GM04503 (cell line): ENCODE data around the gene LYPD4.
A peak's percentile ranks its signal among the peaks of the same experiment; 100 is the strongest.
"Not testable (repeated sequence)": the region's sequence is repeated elsewhere in the genome, so short reads cannot be mapped to it uniquely, and the experiment has no call there.

Source experiments
- DNase-seq: peaks from one replicate; pipeline ENCODE4 v3.0.0-alpha.2; 2012; ENCODE audit warnings: low read depth

LYPD4 gene

DNA sequence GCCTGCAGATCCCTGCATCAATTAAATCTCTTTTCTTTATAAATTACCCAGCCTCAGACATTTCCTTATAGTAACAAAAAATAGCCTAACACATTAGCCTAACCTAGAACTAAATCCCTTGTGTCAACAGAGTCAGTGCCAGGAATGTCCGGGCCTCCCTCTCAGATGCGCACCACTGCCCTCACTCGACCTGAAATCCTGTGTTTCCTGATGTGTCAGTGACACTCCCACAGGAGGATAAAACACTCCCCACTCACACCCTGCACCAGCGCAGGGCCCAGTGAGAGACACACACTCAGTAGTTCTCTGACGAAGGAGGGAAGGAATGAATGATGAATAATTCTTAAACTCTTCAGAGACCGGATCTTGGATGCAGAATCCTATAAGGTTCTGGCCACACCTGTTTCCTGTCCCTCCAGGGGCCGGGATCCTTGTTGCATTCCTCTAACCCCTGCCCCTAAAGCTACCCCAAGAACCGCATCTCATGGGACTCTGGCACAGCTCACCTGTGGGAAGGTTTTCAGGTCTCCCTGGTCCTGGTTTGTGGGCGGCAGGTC, 45.0 kb downstream of the LYPD4 start:
- no peak for DNase-seq

DNA sequence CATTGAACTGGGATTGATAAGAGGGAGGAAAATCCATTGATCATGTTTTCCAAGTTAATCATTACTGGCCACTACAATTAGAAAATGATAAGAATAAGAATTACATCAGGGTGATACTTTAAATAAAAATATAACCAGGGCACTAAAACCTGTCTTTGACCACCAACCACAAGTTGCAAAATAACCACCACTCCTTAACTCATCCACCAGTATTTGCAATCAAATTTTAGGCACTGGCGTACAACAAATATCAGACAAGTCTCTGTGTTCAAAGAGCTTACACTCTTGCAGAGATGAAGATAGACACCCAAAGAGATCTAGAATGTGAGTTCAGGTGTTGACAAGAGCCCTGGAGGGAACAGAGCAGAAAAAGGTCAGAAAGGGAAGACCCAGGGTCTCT, 47.6 kb downstream of the LYPD4 start:
- no peak for DNase-seq

DNA sequence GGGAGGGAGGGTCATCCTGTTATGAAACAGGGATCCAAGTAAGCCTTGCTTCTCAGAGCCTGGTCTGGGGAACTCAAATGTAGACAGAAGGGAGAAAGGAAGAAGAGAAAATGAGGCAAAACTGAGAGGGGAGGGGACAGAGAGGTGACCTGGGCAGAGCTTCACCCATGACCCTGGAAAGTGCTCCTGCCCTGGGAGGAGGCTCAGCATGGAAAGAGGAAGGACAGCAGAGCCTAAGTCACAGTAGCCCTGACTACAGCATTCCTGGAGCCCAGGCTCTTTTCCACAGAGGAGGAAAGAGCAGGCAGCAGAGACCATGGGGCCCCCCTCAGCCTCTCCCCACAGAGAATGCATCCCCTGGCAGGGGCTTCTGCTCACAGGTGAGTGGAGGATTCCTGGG, 48.1 kb downstream of the LYPD4 start, which contains the start of gene CEACAM3:
CEACAM3 (plus strand) TSS at position 226 of the 400 bp plus-strand sequence; CDS start at position 317, 91 bp downstream.
- DNase-seq: no peak

DNA sequence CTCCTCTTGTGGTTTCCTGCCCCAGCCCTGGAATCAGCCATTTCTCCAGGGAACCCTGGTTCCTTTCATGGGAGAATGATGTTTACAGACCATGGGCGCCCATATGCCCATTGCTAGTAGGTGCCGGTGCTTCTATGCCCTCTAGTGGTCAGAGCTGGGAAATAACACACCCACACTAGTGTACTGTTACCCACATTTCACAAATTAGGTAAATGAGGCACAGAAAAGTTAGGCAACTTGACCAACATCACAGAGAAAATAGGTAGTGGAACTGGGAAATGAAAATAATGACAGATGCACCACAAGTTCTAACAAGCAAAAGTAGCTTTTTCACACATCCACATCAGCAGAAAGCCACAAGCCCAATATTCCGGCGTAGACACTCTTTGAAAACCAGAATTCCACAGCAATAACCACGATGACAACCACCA, 49.4 kb downstream of the LYPD4 start:
- no peak for DNase-seq

DNA sequence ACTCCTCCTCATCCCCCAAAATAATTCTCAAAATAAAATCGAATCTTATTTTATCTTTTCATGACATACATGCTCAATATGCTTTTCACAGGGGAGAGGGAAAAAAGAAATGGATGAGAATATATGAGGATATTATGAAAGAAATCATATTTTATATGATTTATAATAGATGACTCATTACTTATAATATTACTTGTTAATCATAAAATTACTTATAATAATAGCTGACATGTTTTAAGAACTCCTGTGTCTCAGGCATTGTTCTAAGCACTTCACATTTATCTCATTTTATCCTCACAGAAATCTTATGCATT, 51.1 kb downstream of the LYPD4 start:
- DNase-seq: no peak

GRCh38 chr19:41792513-41793413, 51.7 kb downstream of the LYPD4 start:
- peak; percentile 37 for DNase-seq

GRCh38 chr19:41789053-41789452, 55.4 kb downstream of the LYPD4 start:
- DNase-seq: not testable (repeated sequence)

DNA sequence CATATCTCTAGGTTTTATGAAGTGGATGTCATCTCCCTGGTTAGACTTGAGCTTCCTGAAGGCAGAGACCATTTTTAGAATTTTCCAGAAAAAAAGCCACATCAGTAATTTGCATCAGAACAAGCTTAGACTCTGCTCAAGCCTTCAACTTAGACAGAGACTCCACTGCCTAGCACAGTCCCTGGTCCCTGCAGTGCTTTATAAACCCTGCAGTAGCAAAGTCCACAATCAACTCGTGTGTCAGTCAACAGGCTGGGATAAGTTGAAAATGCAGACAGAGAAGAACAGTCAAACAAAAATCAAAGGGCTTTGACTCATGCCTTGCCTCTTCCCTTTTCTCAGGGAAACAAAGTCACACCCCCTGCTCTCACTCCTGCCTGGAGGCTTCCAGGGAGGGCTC, 56.0 kb downstream of the LYPD4 start:
- DNase-seq: not testable (repeated sequence)
